HG03095 (cell line): ENCODE measurements around the gene BCL6.
"Not testable (repeated sequence)": the region's sequence is repeated elsewhere in the genome, so short reads cannot be mapped to it uniquely, and the experiment has no call there.

Source experiments
- ATAC-seq: cut with Tn5 transposase; IDR thresholded peaks from one replicate; pipeline ENCODE4 v1.9.1; 2021; ENCODE audit warnings: moderate library complexity; ENCODE audit not compliant: unreplicated experiment

BCL6 gene

DNA sequence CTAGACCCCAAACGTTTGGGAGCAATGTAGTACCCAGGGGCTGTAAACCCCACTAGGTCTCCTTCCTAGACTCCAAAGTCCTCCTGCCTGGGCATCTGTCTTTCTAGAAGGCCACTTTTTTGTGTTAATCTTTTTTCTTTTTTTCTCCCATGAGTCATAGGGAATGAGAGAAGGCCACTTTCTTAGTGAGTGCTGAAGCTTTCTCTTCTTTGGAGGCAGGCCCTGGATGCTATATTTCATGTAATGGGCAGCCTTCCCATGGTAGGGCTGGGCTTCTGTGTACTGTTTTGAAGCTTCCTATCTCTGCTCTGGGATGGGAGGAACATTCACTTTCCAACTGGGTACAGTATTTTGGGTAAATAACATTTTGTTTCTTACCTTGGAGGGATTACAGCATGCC lies 27.7 kb downstream of the BCL6 start:
- no peak for ATAC-seq

DNA sequence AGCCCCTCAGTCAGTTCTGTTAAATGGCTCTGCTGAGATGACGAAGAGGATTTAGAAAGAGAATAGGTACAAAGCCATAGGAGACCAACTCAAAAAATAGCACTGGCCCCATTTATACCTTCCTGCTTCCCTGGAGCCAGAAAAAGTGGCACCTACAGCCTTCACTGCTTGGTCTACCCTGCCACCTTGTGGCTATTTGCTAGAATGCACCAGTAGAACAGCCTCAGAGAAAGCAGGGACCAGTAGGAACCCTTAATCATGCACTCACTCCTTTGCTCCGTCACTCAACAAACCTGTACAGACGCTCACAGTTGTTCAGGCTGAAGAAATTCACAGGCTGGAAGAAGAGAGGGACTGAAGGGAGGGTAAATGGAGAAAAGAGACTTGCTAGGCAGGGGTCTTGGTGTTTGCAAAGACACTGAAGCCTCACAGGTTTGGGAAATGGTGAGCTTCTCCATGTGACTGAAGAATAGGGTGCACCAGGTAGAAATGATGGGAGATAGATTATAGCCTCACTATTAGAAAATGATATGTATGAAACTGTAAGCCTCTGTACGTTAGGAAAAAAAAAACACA lies 30.8 kb downstream of the BCL6 start:
- ATAC-seq, result peak; percentile 94

- ATAC-seq, result no peak
These were observed 31.8 kb downstream of the BCL6 start for GRCh38 chr3:187713504-187713903.

GRCh38 chr3:187709155-187709554 lies 36.1 kb downstream of the BCL6 start:
- ATAC-seq, result no peak

DNA sequence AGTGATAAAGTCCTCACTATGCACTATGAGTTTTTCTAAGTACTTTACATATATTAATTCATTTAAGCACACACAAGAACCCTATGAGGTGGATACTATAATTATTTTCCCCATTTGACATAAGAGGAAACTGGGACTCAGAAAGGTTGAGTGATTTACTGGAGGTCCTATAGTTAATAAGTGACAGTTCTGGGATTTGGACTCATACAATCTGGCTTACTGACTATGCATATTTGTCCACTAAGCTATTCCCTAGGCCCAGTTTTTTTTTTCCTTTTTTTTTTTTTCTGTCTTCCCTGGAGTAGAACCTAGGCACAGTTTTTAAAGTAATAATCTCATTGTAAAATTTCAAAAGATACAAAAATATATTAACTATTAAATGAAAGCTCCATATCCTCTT lies 36.6 kb downstream of the BCL6 start:
- no peak for ATAC-seq

- no peak for ATAC-seq
These were observed 38.3 kb downstream of the BCL6 start for GRCh38 chr3:187706971-187707370.

GRCh38 chr3:187705164-187705563 lies 40.1 kb downstream of the BCL6 start:
- ATAC-seq, result no peak

GRCh38 chr3:187702507-187703033 lies 42.7 kb downstream of the BCL6 start, which contains the start of gene RTP2:
RTP2 (minus strand) TSS chr3:187702557; CDS start chr3:187702128, 429 bp downstream.
- no peak for ATAC-seq

DNA sequence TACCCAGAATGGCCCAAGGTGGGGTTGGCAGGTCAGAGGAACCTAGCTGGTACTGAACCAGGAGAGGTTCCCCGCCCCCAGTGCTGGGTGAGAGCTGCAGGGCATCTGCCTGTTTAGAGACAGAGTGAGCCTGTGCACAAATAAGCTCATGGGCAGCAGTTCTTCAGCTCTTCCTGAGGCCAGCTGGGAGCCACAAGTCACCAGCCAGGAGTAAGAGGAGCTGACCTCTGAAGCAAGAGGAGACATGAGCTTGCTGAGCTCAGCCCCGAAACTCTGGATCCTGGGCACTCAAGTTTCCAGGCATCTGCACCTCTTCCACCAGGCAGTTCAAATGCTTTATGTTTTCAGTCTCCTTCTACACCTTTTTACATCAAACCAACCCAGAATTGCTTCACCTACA lies 45.0 kb downstream of the BCL6 start:
- ATAC-seq, result no peak

DNA sequence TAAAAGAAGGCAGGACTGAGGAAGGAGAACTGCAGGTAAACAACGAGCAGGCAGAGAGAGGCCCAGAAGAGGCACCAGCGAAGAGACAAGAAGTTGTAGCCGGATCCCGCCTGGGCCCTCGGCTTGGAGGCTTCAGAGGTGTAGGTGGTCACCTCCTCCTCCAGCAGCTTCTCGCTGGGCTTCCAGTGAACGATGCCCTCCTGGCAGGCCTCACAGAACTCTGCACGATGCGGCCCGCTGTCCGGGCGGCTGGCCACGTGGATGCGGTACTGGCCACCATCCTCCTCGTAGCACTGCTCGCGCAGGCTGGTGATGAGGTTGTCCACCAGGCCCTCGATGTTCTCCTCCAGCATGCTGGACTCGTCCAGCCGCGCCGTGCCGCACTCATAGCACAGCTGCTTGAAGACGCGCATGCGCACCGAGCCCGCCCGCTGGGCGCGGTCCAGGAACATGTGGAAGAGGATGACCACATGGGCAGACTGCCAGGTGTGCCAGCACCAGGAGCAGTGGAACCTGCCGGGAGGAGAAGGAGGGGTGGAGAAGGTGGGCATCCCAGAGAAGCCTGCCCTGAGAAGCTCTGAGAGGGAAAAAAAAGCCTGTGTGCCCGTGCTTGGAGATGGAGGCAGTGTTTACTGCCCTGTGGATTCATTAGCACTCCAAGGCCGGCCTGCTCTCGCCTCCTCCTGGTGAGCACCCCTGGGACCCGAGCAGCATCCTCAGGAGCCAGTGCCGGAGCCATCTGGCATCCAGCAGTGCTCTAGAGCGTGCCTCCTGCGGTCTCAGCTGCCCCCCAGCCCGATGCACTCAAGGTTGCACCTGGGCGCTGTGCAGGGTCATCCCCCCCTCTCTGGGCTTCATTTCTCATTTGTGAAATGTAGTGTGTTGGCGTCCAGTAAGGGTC lies 46.5 kb downstream of the BCL6 start:
- no peak for ATAC-seq

GRCh38 chr3:187696021-187696420 lies 49.2 kb downstream of the BCL6 start:
- ATAC-seq, result no peak

- ATAC-seq, result no peak
These were observed 49.8 kb downstream of the BCL6 start for GRCh38 chr3:187695449-187695848.

GRCh38 chr3:187694801-187695200 lies 50.5 kb downstream of the BCL6 start:
- no peak for ATAC-seq

GRCh38 chr3:187693431-187693830 lies 51.8 kb downstream of the BCL6 start:
- ATAC-seq, result no peak

DNA sequence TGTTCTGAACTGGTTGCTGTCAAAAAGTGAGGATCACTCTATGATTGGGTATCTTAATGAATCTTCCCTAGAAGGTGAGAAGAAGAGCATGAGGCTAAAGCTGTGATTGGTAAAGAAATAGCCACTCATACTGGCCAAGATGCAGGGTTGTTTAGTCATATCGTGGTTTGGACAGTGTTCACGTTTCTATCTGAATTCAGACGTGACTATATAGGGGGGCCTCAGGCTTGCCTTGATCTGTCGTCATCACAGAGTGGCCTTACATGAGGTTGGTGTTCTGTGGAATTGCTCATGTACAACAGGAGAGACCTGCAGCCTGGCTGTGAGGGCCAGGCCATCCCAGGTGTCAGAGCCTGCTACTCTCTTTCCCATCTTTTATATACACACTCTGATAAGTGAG lies 55.3 kb downstream of the BCL6 start:
- no peak for ATAC-seq

DNA sequence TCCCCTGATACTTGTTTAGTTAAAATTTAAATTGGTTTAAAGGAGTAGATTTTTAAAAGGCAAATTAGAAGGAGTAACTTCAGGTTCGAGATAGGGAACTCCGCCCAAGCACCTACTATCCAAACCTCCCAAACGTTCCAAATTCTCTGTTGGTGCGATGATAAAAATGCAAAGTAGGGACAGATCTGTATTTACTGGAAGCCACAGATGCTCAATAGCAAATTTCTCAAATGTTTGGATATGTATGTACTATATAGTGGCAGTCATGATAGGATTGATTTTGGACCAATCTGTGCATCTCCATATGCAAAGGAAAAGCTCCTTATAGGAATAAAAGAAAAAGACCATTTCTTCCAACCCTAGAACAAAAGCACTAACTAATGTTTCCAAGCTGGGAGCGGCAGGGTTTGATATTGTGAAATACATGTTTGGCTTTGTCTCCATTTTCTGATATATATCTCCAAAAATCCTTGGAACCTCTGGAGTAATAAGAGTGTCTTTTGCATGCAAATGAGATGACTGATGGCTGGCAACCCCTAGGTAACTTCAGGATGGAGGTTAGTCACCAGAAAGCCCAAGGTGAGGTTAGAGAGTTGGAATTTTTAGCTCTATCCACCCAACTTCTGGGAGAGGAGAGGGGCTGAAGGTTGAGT lies 58.5 kb downstream of the BCL6 start:
- no peak for ATAC-seq

- no peak for ATAC-seq
These were observed 59.3 kb downstream of the BCL6 start for GRCh38 chr3:187685948-187686347.

DNA sequence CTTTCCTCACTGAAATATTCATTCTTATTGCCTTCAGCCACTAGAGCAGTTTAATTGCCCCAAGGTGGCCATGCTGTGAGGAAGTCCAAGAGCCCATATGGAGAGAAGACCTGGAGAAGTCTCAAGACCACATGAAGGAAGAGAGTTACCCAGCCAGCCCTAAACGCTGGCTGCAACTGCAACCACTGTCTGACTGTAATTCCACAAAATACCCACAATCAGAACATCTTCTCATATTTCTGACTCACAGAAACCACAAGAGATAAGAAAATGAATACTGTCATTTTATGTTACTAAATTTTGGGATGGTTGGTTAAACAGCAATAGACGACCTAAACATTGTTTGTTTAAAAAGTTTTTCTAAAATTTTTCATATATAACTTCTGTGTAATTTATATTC lies 60.4 kb downstream of the BCL6 start:
- no peak for ATAC-seq

DNA sequence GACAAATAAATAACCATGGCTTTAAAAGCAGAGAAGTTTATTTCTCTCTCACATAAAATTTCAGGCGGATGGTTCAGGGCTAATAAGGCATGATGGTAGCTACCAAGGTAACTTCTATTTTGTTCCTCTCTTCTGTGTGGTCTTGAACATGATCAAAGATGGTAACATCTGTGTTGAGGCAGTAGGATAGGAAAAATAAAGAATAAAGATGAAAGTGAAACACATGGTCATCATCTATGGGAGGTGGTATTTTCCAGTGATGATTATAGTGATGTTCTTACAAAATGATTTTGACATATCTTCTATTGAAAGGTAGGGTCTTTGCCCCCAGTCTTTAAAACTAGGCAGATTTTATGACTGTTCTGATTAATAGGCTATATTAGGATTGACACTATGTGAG lies 60.8 kb downstream of the BCL6 start:
- no peak for ATAC-seq

GRCh38 chr3:187681756-187682155 lies 63.5 kb downstream of the BCL6 start:
- not testable (repeated sequence) for ATAC-seq

GRCh38 chr3:187679638-187680396 lies 65.5 kb downstream of the BCL6 start:
- no peak for ATAC-seq
